ENCODE results near the gene PSMD11.
"Not testable (repeated sequence)": the region's sequence is repeated elsewhere in the genome, so short reads cannot be mapped to it uniquely, and the experiment has no call there.

Gene PSMD11

DNA sequence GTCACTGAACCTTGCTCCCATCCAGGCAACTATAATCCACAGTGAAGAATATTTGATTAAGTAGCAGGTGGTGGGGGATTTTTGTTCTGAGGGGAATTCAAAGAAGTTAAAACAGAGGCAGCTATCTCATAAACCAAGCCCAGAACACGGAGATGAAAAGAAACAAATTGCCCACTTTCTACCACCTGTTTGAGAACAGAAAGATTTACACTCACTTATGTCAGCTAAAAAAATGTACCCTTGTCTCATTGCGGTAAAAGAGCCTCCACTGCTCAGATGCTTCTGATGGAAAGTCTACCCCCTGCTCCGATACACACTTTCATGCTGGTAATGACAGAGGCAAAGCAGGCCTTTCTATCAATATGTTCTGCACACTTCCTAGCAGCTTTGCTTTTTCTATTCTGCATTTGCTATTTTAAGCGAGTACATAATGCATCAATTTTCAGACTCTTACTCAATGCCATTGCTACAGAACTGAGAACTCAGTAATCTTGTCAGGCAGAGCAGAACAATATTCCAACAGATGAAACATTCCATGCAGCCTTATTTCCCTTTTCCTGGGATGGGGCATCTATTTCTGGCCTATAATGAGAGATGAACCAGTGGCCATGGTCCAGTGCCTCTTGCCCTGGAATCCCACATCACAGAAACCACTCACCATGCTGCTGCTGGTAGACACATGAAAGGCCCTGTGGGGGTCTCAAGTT, 71.5 kb downstream of the PSMD11 start:
- FAIRE-seq, result no peak

GRCh38 chr17:32516450-32516849, 72.1 kb downstream of the PSMD11 start:
- FAIRE-seq, result no peak

GRCh38 chr17:32516940-32517701, 72.8 kb downstream of the PSMD11 start:
- FAIRE-seq, result no peak

GRCh38 chr17:32517982-32518381, 73.7 kb downstream of the PSMD11 start:
- no peak for FAIRE-seq

- FAIRE-seq, result no peak
Observed at GRCh38 chr17:32518646-32519227, 74.4 kb downstream of the PSMD11 start.

DNA sequence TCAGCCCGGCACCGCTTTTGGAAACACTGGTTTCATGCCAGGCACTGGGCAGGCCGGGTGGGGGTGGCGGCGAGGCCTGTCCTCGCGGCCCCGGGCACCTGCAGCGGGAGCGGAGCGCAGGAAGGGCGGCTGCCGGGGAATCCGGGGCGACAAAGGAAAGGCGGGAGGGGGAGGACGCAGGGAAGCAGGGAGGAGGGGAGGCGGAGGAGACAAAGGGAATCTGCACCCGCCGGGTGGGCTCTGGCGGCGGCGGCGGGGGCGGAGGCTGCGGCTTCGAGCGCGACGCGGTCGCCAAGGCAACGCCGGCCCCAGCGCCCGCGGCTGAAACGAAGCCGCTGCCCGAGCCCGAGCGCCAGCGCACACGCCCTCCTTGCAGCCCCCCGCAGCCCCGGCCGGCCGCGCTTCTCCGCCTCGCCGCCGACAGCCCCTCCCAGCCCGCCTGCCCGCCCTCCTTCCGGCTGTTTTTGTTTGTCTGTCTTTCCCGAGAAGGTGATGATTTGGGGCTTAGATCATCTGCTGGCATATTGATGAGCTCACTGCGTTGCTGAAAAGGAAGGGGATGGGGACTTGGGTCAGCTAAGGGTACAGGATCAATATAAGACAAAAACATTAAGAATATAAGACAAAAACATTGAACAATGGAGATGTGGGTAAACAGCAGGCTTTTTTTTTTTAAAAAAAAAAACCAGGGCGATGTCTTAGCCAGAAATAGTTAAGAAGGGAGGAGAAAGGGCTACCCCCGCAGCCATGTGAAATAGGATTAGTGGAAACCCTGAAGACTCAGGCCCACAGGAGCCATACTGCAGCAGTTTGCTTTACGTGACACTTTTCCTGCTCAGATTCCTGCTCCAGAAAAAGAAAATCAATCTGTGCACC, 75.2 kb downstream of the PSMD11 start:
- FAIRE-seq, result no peak

DNA sequence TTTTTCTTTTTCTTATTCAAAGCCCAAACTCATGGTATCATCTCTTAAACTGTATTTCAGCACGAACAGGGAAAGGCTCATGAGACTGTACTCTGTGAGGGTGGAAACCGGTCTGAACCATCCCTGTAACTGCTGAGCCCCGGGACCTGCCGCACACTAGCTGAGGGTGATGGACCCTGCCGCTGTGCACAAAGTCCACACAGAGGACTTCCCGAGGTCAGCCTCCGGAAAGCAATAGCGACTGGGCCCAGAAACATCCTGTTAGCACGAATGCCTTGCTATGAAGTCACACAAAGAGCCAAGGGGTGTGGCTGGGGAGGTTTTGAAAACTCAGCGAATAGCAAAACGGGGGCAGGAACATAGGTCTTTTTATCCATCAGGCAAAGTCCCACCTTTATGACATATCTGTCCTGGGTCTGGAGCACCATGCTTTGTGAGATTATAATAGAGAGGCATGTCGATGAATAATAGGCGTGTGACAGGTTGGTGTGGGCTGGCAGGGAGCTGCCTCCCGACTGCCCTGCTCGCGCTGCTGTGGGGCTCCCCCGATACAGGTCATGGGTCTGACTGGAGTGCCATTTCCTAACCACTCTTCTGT, 75.9 kb downstream of the PSMD11 start:
- no peak for FAIRE-seq

GRCh38 chr17:32520737-32521404, 76.6 kb downstream of the PSMD11 start:
- FAIRE-seq, result no peak

- no peak for FAIRE-seq
Observed at GRCh38 chr17:32523017-32523680, 78.8 kb downstream of the PSMD11 start.

DNA sequence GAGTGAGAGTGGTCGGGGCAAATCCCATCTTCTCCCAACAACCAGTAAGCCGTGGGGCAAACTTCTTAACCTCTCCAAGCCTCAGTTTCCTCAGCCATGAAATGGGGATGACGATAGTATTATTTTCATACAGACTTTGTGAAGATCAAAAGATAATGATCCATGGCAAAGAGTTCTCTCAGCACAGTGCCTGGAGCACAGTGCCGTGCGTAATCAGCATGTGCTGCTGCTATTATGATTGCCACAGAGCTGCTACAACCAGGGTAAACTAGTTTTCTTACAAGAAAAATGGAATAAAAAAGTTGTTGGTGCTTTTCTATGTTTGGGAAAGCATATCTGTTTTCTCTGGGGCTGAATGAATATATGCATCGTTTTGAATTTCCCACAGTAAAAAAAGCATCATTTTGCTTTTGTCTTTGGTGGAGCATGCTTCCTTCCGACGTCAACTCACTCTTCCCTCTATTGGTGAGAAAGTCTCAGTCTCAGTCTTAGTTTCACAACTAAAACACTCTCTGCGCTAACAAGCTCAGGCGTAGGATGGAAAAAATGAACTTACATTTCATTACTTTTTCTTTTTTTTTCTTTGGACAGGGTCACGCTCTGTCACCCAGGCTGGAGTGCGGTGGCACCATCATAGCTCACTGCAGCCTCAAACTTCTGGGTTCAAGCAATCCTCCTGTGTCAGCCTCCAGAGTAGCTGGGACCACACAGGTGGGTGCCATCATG, 79.7 kb downstream of the PSMD11 start:
- FAIRE-seq, result no peak

DNA sequence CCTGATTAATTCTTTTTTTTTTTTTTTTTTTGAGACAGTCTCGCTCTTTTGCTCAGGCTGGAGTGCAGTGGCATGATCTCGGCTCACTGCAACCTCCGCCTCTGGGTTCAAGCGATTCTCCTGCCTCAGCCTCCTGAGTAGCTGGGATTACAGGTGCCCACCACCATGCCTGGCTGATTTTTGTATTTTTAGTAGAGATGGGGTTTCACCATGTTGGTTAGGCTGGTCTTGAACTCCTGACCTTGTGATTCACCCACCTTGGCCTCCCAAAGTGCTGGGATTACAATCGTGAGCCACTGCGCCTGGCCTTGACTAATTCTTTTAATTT, 80.2 kb downstream of the PSMD11 start:
- FAIRE-seq, result not testable (repeated sequence)

DNA sequence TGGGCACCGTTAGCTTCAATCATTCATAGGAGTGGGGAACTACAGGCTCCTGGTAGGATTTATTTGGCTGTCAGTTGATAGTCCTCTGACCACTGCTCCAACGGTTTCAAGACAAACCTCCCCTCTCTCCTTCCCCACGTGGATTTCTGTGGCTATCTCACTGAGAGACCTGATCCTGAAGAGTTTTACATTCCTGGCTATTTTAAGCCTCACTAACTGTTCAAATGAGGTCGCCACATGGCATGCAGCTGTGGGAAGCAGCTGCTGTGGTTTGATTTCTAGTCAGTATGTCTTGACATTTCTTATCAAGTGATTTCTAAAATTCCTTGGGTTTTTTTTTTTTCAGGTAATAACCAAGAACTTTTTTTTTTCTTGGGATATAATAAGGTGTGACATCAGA, 80.8 kb downstream of the PSMD11 start:
- no peak for FAIRE-seq

DNA sequence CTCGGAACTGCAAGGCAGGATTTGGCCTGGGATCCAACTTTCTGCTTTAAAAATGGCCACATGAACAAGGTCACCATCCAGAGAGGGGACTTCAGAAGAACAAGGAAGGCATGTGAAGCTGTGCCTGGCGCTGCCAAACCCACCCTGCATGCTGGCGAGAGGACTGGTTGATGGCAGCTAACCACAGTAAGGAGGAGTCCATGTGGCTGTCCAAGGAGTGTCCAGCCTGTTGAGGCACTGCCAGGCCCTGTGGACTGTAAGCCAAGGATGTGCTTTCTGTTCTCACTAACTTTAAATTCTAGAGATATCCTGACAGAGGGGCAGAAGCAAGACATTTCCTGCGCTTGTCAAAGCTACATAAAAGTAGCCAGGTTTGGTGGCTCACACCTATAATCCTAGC, 82.8 kb downstream of the PSMD11 start:
- no peak for FAIRE-seq

DNA sequence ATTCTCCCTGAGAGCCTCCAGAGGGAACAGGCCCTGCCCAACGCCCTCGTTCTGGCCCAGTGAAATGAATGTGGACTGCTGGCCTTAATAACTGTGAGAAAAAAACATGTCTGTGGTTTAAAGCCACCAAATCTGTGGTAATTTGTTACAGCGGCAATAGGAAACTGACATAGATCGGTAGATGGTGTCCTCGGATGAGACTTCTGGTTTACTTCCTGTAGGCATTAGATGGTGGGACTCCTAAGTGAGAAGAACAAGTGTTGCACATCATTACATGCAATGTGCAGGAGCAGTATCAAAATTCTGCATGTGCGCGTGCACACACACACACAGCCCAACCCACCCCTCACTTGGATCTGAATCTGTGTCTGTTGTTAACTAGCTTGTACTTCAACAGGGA, 84.5 kb downstream of the PSMD11 start:
- FAIRE-seq, result no peak

DNA sequence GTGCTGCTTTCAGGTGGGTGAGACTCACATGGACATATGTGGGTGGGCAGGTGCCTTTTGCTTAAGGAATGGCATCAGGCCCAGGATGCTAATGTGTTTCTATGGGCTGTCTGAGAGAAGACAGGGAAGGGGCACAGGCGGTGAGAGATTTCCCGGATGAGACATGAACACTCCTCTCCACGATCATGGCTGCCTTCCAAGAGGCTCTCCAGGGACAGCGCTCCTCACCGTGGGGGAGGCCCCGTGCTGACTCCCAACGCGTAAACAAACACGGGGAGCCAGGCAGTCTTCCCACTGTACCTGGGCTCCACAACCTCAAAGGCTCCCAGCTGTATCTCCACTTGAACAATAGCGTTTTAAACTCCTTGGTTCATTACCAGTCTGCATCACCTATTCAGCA, 85.3 kb downstream of the PSMD11 start:
- FAIRE-seq, result no peak
